AG08396 (cell line): ENCODE results near the gene UPK1A.
A peak's percentile ranks its signal among the peaks of the same experiment; 100 is the strongest.
"Not testable (repeated sequence)": the region's sequence is repeated elsewhere in the genome, so short reads cannot be mapped to it uniquely, and the experiment has no call there.

Source experiments
- DNase-seq: peaks from one replicate; pipeline ENCODE4 v3.0.0; 2012; ENCODE audit warnings: low spot score, mixed read lengths

Gene UPK1A

GRCh38 chr19:35718345-35719041 is 52.2 kb downstream of the UPK1A start:
- peak; percentile 56 for DNase-seq

- no peak for DNase-seq
These were observed 53.3 kb downstream of the UPK1A start for GRCh38 chr19:35719402-35720162.

DNA sequence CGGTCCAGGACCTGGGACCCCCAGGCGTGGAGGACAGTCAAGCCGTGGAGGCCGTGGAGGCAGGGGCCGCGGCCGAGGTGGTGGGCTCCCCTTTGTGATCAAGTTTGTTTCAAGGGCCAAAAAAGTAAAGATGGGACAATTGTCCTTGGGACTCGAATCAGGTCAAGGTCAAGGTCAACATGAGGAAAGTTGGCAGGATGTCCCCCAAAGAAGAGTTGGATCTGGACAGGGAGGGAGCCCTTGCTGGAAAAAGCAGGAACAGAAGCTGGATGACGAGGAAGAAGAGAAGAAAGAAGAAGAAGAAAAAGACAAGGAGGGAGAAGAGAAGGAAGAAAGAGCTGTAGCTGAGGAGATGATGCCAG is 53.8 kb downstream of the UPK1A start:
- DNase-seq = no peak

DNA sequence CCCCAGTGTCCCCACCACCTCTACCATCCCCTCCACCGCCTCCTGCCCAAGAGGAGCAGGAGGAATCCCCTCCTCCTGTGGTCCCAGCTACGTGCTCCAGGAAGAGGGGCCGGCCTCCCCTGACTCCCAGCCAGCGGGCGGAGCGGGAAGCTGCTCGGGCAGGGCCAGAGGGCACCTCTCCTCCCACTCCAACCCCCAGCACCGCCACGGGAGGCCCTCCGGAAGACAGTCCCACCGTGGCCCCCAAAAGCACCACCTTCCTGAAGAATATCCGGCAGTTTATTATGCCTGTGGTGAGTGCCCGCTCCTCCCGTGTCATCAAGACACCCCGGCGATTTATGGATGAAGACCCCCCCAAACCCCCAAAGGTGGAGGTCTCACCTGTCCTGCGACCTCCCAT is 54.3 kb downstream of the UPK1A start:
- no peak for DNase-seq

DNA sequence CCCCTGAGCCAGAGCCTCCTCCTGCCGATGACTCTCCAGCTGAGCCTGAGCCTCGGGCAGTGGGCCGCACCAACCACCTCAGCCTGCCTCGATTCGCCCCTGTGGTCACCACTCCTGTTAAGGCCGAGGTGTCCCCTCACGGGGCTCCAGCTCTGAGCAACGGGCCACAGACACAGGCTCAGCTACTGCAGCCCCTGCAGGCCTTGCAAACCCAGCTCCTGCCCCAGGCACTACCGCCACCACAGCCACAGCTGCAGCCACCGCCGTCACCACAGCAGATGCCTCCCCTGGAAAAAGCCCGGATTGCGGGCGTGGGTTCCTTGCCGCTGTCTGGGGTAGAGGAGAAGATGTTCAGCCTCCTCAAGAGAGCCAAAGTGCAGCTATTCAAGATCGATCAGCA is 55.1 kb downstream of the UPK1A start:
- no peak for DNase-seq

DNA sequence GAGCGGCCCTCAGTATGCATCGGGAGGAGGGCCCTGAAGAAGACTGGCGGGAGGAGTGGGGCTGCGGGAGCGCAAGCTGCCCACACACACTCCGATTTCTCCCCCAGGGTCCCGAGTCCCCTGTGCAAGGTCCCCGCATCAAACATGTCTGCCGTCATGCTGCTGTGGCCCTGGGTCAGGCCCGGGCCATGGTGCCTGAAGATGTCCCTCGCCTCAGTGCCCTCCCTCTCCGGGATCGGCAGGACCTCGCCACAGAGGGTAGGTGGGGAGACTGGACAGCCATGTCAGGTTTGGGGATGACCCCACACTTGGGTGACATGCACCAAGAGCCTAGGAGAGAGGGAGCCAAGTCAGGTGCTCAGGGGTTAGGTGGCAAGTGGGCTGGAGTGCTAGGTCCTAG is 56.1 kb downstream of the UPK1A start:
- no peak for DNase-seq

GRCh38 chr19:35722897-35723296 is 56.6 kb downstream of the UPK1A start:
- DNase-seq = no peak

DNA sequence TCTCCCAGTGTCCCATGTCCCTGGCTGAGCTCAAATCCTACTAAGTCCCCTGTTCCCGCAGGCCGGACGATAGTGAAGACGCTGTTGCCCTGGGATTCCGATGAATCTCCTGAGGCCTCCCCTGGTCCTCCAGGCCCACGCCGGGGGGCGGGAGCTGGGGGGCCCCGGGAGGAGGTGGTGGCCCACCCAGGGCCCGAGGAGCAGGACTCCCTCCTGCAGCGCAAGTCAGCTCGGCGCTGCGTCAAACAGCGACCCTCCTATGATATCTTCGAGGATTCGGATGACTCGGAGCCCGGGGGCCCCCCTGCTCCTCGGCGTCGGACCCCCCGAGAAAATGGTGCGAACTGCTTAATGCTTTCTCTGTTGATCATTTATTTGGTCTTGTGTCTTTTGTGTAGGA is 57.4 kb downstream of the UPK1A start:
- no peak for DNase-seq

DNA sequence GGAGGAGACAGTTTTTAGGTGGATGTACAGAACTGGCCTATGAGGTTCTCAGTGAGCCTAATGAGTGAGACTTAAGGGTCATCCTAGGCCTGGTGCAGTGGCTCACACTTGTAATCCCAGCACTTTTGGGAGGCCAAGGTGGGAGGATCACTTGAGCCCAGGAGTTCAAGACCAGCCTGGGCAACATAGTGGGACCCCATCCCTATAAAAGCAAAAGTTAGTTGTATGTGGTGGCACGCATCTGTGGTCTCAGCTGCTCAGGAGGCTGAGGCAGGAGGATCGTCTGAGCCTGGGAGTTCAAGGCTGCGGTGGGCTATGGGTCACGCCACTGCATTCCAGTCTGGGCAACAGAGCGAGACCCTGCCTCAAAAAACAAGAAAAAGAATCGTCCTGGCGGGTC is 57.8 kb downstream of the UPK1A start:
- not testable (repeated sequence) for DNase-seq

GRCh38 chr19:35724560-35724959 is 58.2 kb downstream of the UPK1A start:
- no peak for DNase-seq

- no peak for DNase-seq
These were observed 59.0 kb downstream of the UPK1A start for GRCh38 chr19:35725216-35725861.

- no peak for DNase-seq
These were observed 61.0 kb downstream of the UPK1A start for GRCh38 chr19:35727053-35727955.
